ENCODE measurements around the gene TMPRSS3. TPM values are rescaled to one million over a fixed set of nuclear protein-coding genes. Genes with fewer than 3 reads are reported as not detected.

TMPRSS3 gene
- polyA plus RNA-seq, 4 donors: 1.6 to 3.1 (median 2.2) TPM

DNA sequence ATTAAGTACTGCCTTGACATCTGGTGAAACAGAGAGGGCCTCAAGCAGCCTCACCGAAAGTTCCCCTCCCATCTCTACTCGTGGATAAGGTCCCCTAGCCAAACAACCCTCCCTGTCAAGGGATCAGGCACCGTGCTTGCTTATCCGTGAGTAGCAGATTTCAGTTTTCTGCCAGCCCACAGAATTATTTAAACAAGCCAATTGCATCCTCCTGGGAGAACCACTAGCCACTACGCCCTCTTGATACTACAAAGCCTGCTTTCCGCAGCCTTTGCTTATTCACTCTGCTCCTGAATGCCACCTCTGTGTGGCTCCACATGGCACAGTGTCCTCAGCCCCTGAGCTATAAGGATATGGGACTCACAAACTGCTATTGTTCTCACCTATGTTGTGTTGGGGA lies 39.2 kb downstream of the TMPRSS3 start:
- DNase-seq (ENCODE audit: low read depth in 4 of 4, low spot score in 2 of 4): no peak

GRCh38 chr21:42356046-42356445 lies 39.8 kb downstream of the TMPRSS3 start:
- DNase-seq (ENCODE audit: low read depth in 4 of 4, low spot score in 2 of 4): no peak

GRCh38 chr21:42353623-42354022 lies 42.2 kb downstream of the TMPRSS3 start:
- DNase-seq (ENCODE audit: low read depth in 4 of 4, low spot score in 2 of 4): no peak

- no peak for DNase-seq (ENCODE audit: low read depth in 4 of 4, low spot score in 2 of 4)
These were observed 43.3 kb downstream of the TMPRSS3 start for GRCh38 chr21:42352441-42353095.

DNA sequence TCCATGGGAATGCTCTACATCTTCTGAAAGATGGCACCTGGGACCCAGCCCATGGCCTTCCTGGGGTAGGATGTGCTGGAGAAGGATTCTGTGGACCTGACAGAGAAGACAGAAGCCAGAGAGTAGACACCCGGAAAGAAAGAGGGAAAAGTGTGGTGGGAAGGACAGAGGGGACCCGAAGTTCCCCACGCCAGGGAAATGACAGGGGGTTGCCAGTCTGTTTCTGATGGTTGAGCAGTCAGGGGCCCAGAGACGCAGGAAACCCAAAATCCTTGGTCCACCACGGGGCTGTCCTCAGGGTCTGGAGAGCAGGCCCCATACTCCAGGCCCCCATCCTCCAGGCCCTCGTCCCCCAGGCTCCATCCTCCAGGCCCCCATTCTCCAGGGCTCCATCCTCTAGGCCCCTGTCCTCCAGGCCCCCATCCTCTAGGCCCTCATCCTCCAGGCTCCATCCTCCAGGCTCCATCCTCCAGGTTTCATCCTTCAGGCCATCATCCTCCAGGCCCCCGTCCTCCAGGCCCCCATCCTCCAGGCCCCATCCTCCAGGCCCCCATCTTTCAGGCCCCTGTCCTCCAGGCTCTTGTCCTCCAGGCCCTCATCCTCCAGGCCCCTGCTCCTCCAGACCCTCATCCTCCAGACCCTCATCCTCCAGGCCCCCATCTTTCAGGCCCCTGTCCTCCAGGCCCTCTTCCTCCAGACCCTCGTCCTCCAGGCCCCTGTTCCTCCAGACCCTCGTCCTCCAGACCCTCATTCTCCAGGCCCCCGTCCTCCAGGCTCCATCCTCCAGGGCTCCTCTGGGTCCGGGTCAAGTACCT lies 44.0 kb downstream of the TMPRSS3 start:
- no peak for DNase-seq (ENCODE audit: low read depth in 4 of 4, low spot score in 2 of 4)

GRCh38 chr21:42350927-42351426 lies 44.9 kb downstream of the TMPRSS3 start, which contains the start of gene TFF2:
TFF2 (minus strand) TSS chr21:42350994; CDS start chr21:42350957, 37 bp downstream.
- DNase-seq (ENCODE audit: low read depth in 4 of 4, low spot score in 2 of 4): no peak

DNA sequence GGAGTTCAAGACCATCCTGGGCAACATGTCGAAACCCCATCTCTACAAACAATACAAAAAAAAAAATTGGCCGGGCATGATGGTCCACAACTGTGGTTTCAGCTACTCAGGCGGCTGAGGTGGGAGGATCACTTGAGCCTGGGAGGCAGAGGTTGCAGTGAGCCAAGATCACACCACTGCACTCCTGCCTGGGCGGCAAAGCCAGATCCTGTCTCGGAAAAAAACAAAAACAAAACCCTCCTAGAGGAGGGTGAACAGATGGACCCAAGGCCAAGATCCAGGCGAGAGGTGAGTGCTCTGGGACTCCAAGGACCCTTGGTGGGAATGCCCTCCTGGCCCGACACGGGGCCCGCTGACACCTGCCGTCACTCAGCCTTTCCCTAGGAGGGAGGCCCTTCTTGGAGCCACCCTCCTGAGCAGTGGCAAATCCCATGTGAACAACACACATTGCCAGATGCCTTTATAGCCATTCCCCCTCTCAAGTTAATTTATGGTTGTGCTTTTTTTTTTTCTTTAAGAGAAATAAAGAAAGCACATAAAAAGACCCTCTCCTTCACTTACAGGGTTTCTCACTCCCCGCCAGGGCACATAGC lies 45.4 kb downstream of the TMPRSS3 start:
- DNase-seq (ENCODE audit: low read depth in 4 of 4, low spot score in 2 of 4): no peak

DNA sequence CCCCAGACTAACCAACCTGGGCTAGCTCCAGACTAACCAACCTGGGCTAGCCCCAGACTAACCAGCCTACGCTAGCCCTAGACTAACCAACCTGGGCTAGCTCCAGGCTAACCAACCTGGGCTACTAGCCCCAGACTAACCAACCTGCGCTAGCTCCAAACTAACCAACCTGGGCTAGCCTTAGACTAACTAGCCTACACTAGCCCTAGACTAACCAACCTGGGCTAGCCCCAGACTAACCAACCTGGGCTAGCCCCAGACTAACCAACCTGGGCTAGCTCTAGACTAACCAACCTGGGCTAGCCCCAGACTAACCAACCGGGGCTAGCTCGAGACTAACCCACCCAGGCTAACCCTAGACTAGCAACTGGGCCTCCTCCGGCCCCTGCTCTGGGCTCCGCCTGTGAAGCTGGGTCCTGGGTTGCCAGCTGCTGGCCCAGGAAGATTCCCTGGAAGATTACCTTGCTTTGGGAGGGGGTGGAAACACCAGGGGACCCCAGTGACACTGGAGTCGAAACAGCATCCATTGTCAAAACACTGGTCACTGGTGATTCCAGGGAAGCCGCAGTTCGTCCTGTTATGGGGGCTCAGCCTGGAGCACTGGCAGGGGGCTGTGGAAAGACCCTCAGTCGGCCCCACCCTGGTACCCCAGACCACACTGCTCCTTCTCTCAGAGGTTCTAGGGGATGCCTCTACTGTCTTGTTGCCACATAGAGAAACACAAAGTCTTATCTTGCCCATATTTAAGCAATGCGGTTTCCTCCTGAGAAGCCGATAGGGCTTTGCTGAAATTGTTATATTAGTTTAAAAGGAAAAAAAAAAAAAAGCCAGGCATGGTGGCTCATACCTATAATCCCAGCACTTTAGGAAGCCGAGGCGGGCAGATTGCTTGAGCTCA lies 46.2 kb downstream of the TMPRSS3 start:
- DNase-seq (ENCODE audit: low read depth in 4 of 4, low spot score in 2 of 4): no peak

GRCh38 chr21:42348762-42349161 lies 47.1 kb downstream of the TMPRSS3 start:
- no peak for DNase-seq (ENCODE audit: low read depth in 4 of 4, low spot score in 2 of 4)

DNA sequence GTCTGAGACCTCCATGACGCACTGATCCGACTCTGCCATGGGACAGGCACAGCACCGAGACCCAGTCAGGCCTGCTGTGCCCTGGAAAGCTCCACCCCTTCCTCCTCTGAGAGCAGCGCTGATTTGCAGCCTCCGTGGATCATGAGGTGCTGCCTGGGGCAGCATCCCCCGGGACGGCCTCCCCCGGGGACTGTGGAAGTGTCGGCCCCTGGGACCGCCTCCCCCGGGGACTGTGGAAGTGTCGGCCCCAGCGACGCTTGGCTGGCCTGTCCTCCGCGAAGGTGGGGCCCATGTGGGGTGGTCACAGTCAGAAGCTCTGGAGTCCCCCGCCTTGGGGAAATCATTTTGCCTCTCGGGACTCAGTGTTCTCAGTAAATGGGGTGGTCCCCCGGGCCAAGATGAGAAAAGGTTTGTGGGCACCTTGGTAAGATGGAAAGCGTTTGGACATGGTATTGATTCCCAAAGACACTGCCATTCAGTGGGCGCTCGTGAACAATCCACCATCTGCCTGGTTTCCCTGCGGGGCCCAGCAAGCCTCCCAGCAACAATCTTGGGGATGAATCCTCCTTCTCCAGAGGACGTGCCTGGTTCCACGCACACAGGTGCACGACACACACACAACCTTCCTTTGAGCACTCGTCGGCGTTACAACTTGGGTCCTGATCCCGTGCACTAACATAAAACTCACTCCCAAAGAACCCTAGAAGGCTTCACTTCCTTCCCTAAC lies 48.1 kb downstream of the TMPRSS3 start:
- no peak for DNase-seq (ENCODE audit: low read depth in 4 of 4, low spot score in 2 of 4)

DNA sequence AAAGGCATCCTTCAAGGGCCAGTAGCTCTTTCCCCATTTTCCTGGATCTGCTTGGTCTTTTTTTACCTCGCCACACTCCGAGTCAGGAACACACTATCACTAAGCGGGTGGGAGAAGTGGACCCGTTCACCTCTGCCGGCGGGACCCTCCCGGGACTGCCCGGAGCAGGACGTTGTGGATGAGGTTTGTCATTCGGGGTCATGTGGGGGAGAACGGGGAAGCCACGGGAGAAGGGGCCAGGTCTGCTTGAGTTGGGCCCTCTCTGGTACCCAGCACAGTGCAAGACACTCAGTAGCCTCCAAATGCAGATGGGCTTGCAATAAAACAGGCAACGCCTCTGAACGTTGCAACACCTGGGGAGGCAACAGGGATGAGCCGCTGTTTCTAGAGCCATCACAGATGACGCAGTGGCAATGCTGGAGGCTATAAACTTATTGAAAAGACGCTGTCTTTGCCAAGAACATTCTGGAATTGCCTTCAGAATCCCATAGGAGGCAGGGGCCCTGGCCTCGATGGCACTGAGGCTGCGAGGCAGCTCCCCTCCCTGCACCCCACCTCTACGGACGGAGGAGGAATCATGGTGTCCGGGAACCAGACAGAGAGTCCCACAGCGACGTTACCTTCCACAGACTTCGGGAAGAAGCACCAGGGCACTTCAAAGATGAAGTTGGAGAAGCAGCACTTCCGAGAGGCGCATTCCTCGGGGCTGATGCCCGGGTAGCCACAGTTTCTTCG lies 48.8 kb downstream of the TMPRSS3 start:
- no peak for DNase-seq (ENCODE audit: low read depth in 4 of 4, low spot score in 2 of 4)

DNA sequence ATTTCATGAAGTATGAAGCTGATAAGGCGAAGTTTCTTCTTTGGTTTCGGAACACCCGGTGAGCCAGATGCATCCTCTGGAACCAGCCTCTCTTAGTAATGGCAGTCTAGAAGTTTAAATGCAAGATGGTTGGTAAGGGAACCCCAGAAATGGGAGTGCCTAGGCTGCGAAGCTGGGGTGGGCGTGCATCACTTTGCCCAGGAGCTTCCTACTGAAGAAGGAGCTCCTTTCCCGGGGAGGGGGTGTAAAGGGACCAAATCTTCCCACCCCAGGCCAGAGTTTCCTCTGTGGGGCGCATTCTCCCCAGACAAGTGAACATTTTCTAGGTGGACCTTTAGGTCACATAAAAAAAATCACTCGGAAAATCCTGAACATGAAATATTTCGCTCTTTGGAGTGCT lies 49.4 kb downstream of the TMPRSS3 start:
- no peak for DNase-seq (ENCODE audit: low read depth in 4 of 4, low spot score in 2 of 4)

GRCh38 chr21:42344631-42345030 lies 51.2 kb downstream of the TMPRSS3 start:
- no peak for DNase-seq (ENCODE audit: low read depth in 4 of 4, low spot score in 2 of 4)

GRCh38 chr21:42343963-42344510 lies 51.8 kb downstream of the TMPRSS3 start:
- DNase-seq (ENCODE audit: low read depth in 4 of 4, low spot score in 2 of 4): no peak

GRCh38 chr21:42343556-42343955 lies 52.3 kb downstream of the TMPRSS3 start:
- no peak for DNase-seq (ENCODE audit: low read depth in 4 of 4, low spot score in 2 of 4)

DNA sequence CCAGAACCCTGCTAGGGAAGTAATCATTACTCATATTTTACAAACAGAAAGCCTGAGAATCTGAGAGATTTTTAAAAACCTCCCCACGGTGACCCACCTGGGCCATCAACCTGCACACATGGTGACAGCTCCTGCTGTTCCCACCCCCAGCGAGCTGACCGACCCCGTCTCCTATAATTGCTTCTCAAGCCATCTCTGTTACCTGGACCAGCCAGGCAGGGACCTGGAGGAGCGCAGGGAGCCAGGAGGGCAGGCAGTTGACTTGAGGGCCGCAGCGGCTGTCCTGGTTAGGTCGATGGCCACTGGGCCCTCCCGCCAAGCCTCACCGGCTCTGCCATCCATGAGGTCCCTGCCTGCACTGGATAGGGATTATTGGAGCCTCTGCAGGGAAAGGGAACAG lies 52.8 kb downstream of the TMPRSS3 start:
- no peak for DNase-seq (ENCODE audit: low read depth in 4 of 4, low spot score in 2 of 4)

DNA sequence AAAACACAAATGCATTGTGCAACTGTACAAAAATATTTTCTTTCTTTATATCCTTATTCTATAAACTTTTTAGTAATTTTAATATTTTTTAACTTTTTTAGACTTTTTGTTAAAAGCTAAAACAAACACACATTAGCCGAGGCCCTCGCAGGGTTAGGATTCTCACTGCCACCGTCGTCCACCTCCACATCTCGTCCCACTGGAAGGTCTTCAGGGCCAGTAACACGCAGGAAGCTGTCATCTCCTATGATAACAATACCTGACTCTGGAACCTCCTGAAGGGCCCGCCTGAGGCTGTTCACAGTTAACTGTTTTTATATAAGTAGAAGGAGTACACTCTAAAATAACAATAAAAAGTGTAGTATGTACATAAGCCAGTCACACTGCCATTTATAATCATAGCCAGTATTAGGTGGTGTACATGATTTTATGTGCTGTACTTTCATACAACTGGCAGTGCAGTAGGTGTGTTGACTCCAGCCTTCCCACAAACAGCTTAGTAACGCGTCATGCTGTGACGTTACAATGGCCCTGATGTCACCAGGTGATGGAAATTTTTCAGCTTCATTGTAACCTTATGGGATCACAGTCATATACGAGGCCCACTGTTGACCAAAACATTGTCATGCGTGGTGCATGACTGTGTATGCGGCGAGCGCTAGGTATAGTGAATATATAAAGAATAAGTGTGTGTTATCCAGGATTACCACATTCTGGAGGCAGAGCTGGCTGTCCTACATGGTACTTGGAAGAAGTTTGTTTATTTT lies 53.9 kb downstream of the TMPRSS3 start:
- no peak for DNase-seq (ENCODE audit: low read depth in 4 of 4, low spot score in 2 of 4)

Measured in left renal cortex interstitium (tissue), 4 donors.